EH (cell line): ENCODE data around the gene BASP1.
A peak's percentile ranks its signal among the peaks of the same experiment; 100 is the strongest.
"Not testable (repeated sequence)": the region's sequence is repeated elsewhere in the genome, so short reads cannot be mapped to it uniquely, and the experiment has no call there.

Experiments
- DNase-seq: peaks from one replicate; pipeline ENCODE4 v3.0.0-alpha.2; 2015; ENCODE audit warnings: low read depth

The BASP1 gene

GRCh38 chr5:17289681-17290539 lies 72.5 kb downstream of the BASP1 start:
- DNase-seq = peak; percentile 78

DNA sequence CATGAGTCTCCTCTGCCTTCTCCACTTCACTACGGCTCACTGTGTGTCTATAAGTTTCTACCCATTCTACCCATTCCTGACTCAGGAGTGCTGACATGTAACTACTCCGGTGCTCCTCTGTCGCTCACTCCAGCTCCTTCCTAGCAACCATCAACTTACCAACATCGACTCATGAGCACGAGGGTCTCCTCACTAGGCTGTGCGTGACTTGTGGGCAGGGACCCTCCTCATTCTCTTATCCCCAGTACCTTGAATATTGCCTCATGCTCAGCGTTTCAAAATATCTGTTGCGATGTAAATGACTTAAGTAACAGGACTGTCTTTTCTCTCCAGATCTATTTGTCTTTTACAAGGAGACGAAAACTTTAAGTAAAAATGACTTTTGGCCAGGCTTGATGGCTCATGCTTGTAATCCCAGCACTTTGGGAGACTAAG lies 73.1 kb downstream of the BASP1 start:
- no peak for DNase-seq

- no peak for DNase-seq
Measured at GRCh38 chr5:17292434-17293015, 75.1 kb downstream of the BASP1 start.

GRCh38 chr5:17294639-17295311 lies 77.3 kb downstream of the BASP1 start:
- no peak for DNase-seq

DNA sequence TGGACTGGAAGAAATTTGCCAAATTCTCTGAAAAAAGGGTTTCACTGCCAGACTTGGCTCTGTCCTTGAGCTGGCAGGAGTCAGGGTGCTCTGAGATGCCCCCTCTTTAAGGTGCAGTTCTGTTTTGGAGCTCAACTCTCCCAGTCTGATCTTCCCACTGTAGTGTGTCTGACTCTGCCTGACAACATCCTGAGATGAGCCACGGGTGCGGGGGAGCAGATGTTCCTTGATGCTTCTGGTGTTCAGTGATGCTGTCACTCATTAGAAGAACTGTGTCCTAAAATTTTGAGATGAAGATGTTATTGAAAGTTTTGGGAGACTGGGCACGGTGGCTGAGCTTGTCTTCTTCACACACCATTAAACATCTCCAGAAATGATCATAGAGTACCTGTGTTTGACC lies 78.2 kb downstream of the BASP1 start:
- DNase-seq = no peak

DNA sequence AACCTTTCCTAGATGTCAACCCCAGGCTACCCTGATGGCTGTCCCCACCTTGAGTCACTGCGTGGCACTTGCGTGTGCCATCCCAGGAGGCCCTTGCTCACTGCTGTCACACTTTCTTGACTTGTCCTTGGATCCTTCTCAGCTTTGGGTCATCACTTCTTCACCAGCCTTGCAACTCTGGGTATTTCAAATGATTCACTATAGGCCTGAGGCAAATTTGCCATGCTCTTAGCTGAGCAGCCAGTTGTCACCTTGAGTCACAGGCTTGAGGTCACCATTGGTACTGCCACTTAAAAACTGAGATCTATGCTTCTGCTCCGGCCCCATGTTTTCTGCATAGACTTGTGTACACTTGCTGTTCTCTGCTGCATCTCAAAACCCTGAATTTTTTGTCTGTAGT lies 84.7 kb downstream of the BASP1 start:
- DNase-seq = peak; percentile 29

GRCh38 chr5:17302604-17303003 lies 85.2 kb downstream of the BASP1 start:
- DNase-seq = no peak

GRCh38 chr5:17304282-17304681 lies 86.9 kb downstream of the BASP1 start:
- DNase-seq = peak; percentile 31

DNA sequence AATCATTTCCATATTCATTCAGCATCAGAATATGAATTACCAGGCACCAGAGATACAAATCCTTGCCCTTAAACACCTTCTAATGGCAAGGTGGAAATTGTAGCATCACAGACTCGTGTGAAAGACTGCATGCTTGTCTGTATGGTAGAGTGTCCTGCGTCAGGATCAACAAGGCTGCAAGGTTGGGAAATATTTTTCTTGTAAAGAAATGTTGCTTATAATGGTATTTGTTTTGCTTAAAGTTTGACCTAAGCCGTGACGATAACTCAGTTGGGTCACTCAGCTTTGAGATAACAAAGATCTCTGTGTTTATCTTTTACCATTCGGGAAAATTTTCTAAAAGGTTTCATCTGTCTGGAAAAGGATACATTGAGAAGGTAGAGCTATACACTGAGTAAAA lies 87.6 kb downstream of the BASP1 start:
- peak; percentile 17 for DNase-seq

DNA sequence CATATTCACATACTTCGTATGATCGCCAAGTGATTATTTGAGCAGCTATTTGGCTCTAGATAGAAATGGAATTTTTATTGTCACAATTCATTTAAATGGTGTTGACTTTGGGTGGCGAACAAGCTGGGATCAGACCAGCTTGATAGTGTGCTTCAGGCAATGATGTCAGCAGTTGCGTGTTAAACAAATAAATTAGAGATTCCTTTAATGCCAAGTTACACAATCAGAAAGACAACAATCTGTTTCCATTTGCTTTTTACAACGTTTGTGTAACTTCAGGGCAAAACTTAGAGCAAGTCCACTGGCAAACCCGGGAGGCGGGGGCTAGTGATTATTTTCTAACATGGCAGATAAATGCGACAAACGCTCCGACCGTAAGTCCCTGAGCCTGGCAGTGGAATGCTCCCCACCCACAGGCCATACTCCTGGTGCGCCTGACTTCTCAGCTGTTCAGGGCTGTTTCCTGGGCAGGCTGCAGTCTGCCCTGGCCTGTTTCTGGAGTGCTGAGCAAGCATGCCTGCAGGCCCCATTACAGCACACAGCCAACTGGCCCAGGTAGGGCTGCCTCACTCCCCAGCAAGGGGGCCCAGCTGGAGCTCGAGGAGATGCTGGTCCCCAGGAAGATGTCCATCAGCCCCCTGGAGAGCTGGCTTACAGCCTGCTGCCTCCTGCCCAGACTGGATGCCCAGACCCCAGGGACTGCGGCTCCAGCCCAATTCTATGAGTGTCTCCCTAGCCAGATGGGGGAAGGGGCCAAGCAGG lies 88.7 kb downstream of the BASP1 start:
- DNase-seq = peak; percentile 98

- no peak for DNase-seq
Measured at GRCh38 chr5:17306726-17307091, 89.3 kb downstream of the BASP1 start.

DNA sequence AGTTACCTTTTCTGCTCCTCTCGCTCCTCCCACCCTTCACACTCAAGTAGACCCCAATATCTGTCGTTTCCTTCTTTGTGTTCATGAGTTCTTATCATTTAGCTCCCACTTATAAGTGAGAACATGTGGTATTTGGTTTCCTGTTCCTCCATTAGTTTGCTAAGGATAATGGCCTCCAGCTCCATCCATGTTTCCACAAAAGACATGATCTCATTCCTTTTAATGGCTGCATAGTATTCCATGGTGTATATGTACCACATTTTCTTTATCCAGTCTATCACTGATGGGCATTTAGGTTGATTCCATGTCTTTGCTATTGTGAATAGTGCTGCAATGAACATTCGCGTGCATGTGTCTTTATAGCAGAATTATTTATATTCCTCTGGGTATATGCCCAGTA lies 90.0 kb downstream of the BASP1 start:
- not testable (repeated sequence) for DNase-seq

GRCh38 chr5:17308326-17309065 lies 91.1 kb downstream of the BASP1 start:
- peak; percentile 21 for DNase-seq

- DNase-seq = no peak
Measured at GRCh38 chr5:17309462-17309861, 92.0 kb downstream of the BASP1 start.

DNA sequence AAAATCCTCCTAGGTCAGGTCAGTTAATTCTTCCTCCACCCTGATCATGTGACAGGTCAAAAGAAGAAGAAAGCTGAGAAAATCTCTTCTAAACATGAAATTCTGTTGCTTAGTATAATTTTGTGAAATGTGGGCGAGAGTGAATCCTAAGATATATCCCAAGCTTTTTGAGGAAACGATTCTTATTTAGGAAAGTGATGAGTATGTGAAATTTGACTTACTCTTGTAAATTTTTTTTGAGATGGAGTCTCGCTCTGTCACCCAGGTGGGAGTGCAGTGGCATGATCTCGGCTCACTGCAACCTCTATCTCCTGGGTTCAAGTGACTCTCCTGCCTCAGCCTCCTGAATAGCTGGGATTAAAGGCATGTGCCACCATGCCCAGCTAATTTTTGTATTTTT lies 93.1 kb downstream of the BASP1 start:
- not testable (repeated sequence) for DNase-seq

DNA sequence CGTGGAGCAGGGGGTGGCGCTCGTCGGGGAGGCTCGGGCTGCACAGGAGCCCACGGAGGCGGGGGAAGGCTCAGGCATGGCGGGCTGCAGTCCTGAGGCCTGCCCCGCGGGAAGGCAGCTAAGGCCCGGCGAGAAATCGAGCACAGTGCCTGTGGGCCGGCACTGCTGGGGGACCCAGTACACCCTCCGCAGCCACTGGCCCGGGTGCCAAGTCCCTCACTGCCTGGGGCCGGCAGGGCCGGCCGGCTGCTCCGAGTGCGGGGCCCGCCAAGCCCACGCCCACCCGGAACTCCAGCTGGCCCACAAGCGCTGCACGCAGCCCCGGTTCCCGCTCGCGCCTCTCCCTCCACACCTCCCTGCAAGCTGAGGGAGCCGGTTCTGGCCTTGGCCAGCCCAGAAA lies 94.4 kb downstream of the BASP1 start:
- not testable (repeated sequence) for DNase-seq

DNA sequence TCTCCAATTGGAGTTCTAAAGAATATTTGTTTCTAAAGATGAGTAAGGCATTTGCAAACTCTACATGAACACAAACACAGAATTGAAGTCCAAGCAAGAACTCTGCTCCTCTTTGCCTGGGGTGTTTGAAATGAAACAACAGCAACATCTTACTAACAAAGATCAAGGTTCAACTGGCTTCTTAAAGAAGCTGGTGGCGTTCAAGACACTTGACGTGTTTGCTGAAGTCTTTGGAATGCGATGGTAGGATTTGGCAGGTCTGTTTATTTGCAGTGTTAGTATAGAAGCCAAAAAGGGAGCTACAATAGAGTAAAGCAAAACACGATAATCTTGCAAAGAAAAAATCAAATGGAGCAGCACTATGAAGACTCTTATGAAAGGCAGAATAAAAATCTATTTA lies 94.9 kb downstream of the BASP1 start:
- DNase-seq = no peak

GRCh38 chr5:17314907-17315471 lies 97.6 kb downstream of the BASP1 start:
- DNase-seq = peak; percentile 26

- peak; percentile 82 for DNase-seq
Measured at GRCh38 chr5:17315710-17316221, 98.3 kb downstream of the BASP1 start.

- DNase-seq = peak; percentile 50
Measured at GRCh38 chr5:17316970-17317459, 99.6 kb downstream of the BASP1 start.

DNA sequence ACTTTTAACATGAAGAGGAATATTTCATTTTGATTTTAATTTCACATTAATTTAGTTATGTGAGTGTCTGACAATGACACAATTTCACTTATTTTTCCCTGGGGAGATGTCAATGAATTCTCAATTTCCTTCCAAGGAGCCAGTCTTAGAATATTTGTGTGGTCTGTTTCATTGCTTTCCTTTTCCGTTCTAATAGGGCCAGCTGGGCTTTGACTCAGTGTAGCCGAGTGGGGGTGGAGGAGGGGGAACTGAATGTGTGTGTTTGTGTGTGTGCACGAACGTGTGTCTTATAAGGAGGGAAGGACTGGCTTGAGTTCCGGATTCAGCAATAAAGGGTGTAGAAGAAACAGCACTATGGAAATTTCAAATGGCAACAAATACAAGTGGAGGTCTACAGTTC lies 100.0 kb downstream of the BASP1 start:
- no peak for DNase-seq
